GM10847 (cell line): Measurements from ENCODE around the gene BCAS1.

Source experiments
- POLR2A ChIP-seq: IDR thresholded peaks from 2 replicates; pipeline ENCODE4 v1.6.1; 2011; ENCODE audit not compliant: insufficient read length; ENCODE audit errors: extremely low read depth

BCAS1 gene

GRCh38 chr20:53905019-53905819 lies 165.2 kb downstream of the BCAS1 start:
- no peak for TF ChIP-seq POLR2A

DNA sequence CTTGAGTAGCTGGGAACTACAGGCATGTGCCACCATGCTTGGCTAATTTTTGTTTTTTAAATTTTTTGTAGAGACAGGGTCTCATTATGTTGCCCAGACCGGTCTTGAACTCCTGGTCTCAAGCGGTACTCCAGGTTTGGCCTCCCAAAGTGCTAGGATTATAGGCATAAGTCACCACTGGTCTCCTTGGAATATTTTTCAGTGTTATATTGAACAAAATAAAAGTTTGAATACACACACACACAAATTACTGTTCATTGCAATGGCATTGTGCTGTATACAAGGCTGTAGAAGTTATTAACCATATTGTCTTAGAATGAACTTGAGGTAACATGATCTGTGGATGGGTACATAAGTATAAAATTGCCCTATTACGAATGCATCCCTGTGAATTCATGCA lies 166.1 kb downstream of the BCAS1 start:
- TF ChIP-seq POLR2A, result no peak

GRCh38 chr20:53903652-53903987 lies 166.8 kb downstream of the BCAS1 start:
- TF ChIP-seq POLR2A, result no peak

DNA sequence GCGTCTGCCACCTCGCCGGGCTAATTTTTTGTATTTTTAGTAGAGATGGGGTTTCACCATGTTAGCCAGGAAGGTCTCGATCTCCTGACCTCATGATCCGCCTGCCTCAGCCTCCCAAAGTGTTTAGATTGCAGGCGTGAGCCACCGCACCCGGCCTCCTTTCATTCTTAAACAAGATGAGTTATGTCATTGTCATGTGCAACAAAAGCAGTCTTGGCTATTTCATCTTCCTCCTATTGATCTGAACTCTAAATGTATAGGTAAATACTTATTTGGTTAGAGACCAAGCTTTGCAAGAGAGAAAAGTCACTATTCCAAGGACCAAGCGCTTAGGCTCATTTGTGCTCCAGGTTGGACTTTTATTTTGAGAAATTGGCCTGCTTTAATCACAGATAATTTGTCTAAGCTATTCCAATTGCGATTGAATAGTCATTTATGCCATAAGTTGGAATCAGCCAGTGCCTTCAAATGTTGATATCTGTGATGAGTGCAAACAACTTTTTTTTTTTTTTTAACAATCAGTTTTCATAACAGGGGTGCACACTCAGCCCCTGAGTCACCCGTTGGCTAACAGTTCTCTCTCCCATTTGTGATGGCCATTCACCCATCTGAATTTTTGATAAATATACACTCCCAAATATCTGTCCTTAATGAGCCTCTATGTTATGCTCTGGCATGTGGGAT lies 167.3 kb downstream of the BCAS1 start:
- no peak for TF ChIP-seq POLR2A

GRCh38 chr20:53901497-53902096 lies 168.8 kb downstream of the BCAS1 start:
- no peak for TF ChIP-seq POLR2A

GRCh38 chr20:53901064-53901463 lies 169.3 kb downstream of the BCAS1 start:
- TF ChIP-seq POLR2A, result no peak

DNA sequence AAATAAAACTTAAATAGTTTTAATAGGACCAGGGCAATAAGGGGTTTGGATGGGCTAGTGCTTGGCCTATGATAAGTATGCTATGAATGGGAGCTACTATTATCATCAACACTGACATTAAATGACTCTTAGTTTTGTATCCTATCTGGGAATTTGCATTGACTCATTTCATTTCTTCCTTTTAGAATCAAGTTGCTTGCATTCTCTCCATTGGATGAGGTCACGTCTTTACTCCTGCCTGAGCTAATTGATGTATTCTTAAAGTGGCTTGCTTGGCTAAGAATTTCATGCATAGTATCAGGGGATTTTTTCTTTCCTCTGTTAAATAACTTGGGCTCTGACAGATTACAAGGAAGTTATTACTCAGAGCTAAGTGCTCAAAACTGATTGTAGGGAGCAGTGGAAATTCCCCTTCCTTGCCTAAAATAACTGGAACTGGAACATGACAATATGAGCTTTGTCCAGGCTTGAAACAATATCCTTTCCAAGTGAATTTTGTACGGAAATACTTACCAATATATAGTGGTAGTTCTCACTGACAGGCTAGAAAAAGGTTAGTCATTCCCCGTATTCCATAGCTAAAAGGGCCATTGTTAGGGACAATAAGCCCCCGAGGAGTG lies 169.9 kb downstream of the BCAS1 start:
- no peak for TF ChIP-seq POLR2A

DNA sequence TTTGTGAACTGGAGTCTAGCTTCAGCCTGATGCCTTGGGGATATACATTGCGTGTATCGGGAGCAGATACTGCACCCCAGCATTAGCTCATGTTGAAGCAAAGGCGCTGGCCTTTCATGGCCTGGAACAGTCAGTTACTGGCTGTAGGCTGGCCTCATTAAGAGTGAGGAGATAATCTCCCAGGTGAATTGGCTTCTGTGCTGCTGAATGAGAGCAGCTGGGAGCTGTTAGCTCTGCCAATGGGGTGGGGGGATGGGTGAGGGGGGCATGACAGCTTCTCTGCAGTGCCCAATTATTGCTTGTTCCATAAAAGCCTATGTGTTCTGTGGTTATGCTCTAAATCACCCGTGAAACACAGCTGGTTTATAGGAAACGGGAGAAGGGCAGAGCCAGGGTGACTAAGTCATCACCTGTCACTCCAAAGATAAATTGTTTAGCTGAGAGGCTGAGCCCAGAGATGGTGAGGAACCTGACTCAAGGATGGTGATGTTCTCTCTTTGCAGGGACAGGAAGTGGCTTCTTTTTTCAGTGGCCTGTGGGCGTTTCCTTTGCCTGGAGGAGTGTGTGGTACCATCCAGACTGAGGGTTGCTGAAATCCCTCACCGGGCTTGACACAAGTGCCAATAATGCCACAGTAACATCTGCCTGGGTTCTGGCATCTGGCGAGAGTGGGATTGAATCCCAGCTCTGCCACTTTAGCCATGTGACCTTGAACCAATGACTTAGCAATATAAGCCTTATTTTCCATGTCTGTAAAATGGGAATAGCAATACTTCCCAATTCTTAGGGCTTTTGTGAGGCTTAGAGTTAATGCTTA lies 170.8 kb downstream of the BCAS1 start:
- TF ChIP-seq POLR2A, result no peak

- no peak for TF ChIP-seq POLR2A
Observed at GRCh38 chr20:53898556-53898931, 171.8 kb downstream of the BCAS1 start.

- no peak for TF ChIP-seq POLR2A
Observed at GRCh38 chr20:53897884-53898555, 172.4 kb downstream of the BCAS1 start.

- TF ChIP-seq POLR2A, result no peak
Observed at GRCh38 chr20:53896647-53897046, 173.7 kb downstream of the BCAS1 start.

DNA sequence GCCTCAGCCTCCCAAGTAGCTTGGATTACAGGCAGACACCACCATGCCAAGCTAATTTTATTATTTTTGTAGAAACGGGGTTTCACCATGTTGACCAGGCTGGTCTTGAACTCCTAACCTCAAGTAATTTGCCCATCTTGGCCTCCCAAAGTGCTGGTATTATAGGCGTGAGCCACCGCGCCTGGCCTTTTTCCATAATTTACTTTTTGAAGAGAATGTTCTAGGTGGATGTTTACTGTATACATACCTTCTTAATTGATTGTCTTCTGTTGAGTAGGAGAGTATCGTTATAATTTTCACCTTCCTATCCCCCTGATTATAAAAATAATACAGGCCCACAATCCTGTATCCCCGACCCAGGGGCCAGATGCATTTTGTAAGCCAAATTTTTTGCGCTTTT lies 174.4 kb downstream of the BCAS1 start:
- no peak for TF ChIP-seq POLR2A

DNA sequence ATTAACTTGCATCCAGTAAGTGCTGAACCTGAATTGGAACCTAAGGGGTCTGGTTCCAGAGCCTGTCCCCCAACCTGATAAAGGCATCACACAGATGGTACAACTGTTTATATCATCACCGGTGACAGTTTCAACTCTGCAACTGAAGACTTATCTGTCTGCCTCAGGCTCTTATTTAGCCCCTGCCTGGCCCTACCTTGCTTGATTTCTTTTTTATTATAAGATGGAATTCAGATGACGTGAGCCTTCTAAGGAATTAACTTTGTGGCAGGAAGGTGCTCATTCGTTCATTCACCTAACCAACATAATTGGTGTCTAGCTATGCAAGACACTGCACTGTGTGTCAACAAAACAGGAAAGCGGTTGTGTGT lies 175.0 kb downstream of the BCAS1 start:
- TF ChIP-seq POLR2A, result no peak

DNA sequence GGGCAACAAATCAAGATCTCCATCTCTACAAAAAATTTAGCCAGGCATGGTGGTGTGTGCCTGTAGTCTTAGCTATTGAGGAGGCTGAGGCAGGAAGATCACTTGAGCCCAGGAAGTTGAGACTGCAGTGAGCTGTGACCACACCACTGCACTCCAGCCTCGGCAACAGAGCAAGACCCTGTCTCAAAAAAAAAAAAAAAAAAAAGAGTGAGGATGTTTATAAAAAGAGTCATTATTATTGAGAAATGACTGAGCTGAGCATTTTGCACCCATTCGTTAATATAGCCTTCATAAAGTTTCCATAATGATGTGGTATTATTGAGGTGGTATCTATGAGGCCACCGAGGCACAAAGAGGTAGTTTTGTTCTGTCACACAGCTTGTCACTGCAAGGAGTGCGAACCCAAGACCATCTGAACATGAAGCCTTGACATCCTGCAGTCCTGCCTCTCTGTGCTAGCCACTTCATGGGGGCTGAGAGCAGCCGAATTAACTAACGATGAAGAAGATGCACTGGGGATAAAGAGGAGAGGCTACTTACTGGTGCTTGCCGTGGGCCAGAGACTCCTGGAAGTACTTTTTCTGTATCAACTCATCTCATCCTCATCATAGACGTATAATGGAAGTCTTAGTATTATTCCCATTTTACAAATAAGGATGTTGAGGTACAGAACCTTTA lies 175.5 kb downstream of the BCAS1 start:
- TF ChIP-seq POLR2A, result no peak
